NCI-H146 (cell line): ENCODE data around the gene HCST.
"Not testable (repeated sequence)": the region's sequence is repeated elsewhere in the genome, so short reads cannot be mapped to it uniquely, and the experiment has no call there.

Experiments
- DNase-seq: peaks from one replicate; lab custom pipeline; 2025; lab: John Stamatoyannopoulos, UW

Gene HCST

GRCh38 chr19:35901854-35902661 is at the start of gene HCST:
HCST (plus strand) TSS chr19:35902529; CDS start chr19:35902594, 65 bp downstream.
- peak; percentile 19 for DNase-seq

- DNase-seq, result no peak
Observed at GRCh38 chr19:35853038-35853756, 49.1 kb upstream of the HCST start.

GRCh38 chr19:35856546-35857149 is 45.7 kb upstream of the HCST start, which contains the start of gene KIRREL2:
KIRREL2 (plus strand) TSS chr19:35856911; CDS start chr19:35857120, 209 bp downstream.
- no peak for DNase-seq

GRCh38 chr19:35858311-35858710 is 44.0 kb upstream of the HCST start:
- DNase-seq, result no peak

GRCh38 chr19:35859414-35859813 is 42.9 kb upstream of the HCST start:
- DNase-seq, result no peak

GRCh38 chr19:35860436-35860817 is 41.9 kb upstream of the HCST start:
- no peak for DNase-seq

- peak; percentile 33 for DNase-seq
Observed at GRCh38 chr19:35860818-35861639, 41.3 kb upstream of the HCST start.

- no peak for DNase-seq
Observed at GRCh38 chr19:35861640-35862160, 40.6 kb upstream of the HCST start.

GRCh38 chr19:35862528-35862927 is 39.8 kb upstream of the HCST start:
- peak; percentile 8 for DNase-seq

- no peak for DNase-seq
Observed at GRCh38 chr19:35863018-35863417, 39.3 kb upstream of the HCST start.

- peak; percentile 78 for DNase-seq
Observed at GRCh38 chr19:35868172-35868822, 34.0 kb upstream of the HCST start, which contains the start of gene APLP1. APLP1 (plus strand) TSS chr19:35868574; CDS start chr19:35868637, 63 bp downstream.

GRCh38 chr19:35868823-35869326 is 33.5 kb upstream of the HCST start:
- peak; percentile 52 for DNase-seq

GRCh38 chr19:35869327-35870123 is 32.8 kb upstream of the HCST start:
- DNase-seq, result peak; percentile 95

- DNase-seq, result not testable (repeated sequence)
Observed at GRCh38 chr19:35870124-35870736, 32.1 kb upstream of the HCST start.

- no peak for DNase-seq
Observed at GRCh38 chr19:35870798-35871197, 31.5 kb upstream of the HCST start.

- no peak for DNase-seq
Observed at GRCh38 chr19:35871611-35872010, 30.7 kb upstream of the HCST start.

GRCh38 chr19:35872180-35872579 is 30.1 kb upstream of the HCST start:
- DNase-seq, result no peak

- DNase-seq, result no peak
Observed at GRCh38 chr19:35874392-35874930, 27.9 kb upstream of the HCST start.

- no peak for DNase-seq
Observed at GRCh38 chr19:35879068-35879467, 23.3 kb upstream of the HCST start.
